Subcutaneous adipose tissue (tissue), 4 donors: ENCODE results near the gene HELQ. TPM values are rescaled to one million over a fixed set of nuclear protein-coding genes. Genes with fewer than 3 reads are reported as not detected.

Source experiments
- CTCF ChIP-seq: fragments of 450-650 bp; IDR thresholded peaks from one replicate; pipeline ENCODE4 v1.5.1; 2016; ENCODE audit warnings: low read depth, mild to moderate bottlenecking, control low read depth, antibody characterized with exemption, moderate library complexity
- total RNA-seq, 4 donors: library from RNA; depleted of rRNA; stranded (reverse); fragments of >200 nt; gene quantifications; one replicate each; pipeline ENCODE4 v1.1.0, GENCODE V29; 2016

The HELQ gene
- total RNA-seq, 4 donors from 2014 or later: 12.6 to 26.6 (median 19.2) TPM

- no peak for TF ChIP-seq CTCF
These were observed 66.4 kb downstream of the HELQ start for GRCh38 chr4:83389037-83389720.

GRCh38 chr4:83388313-83388676 is 67.3 kb downstream of the HELQ start:
- no peak for TF ChIP-seq CTCF

- no peak for TF ChIP-seq CTCF
These were observed 67.9 kb downstream of the HELQ start for GRCh38 chr4:83387476-83388312.

GRCh38 chr4:83387012-83387411 is 68.6 kb downstream of the HELQ start:
- TF ChIP-seq CTCF: no peak

GRCh38 chr4:83382850-83383249 is 72.8 kb downstream of the HELQ start:
- no peak for TF ChIP-seq CTCF

- no peak for TF ChIP-seq CTCF
These were observed 74.5 kb downstream of the HELQ start for GRCh38 chr4:83381173-83381572.

- no peak for TF ChIP-seq CTCF
These were observed 77.2 kb downstream of the HELQ start for GRCh38 chr4:83378419-83378818.
